Stimulated activated memory B cell treated with anti-CD40 and anti-IgM and Interleukin-4, amounts not matched to agents 10 μg/mL and 1 μg/mL and 100 μg/mL, for 72 hours (primary cell): ENCODE measurements around the gene ACAA1.
"Not testable (repeated sequence)": the region's sequence is repeated elsewhere in the genome, so short reads cannot be mapped to it uniquely, and the experiment has no call there.

Experiments
- ATAC-seq: fragments of 150-1000 bp; cut with Tn5 transposase; 2 replicates; pipeline ENCODE4 v1.10.0; 2021
- H3K27ac Mint-ChIP-seq: one replicate; pipeline ENCODE4 v1.8.0; 2022; ENCODE audit warnings: mild to moderate bottlenecking, mixed read lengths
- H3K27me3 Mint-ChIP-seq: one replicate; pipeline ENCODE4 v1.8.0; 2022; ENCODE audit warnings: mixed read lengths
- H3K36me3 Mint-ChIP-seq: one replicate; pipeline ENCODE4 v1.8.0; 2022; ENCODE audit warnings: mixed read lengths
- H3K4me1 Mint-ChIP-seq: one replicate; pipeline ENCODE4 v1.8.0; 2022; ENCODE audit warnings: mixed read lengths
- H3K4me3 Mint-ChIP-seq: one replicate; pipeline ENCODE4 v1.8.0; 2022; ENCODE audit warnings: mild to moderate bottlenecking, moderate library complexity, mixed read lengths
- H3K9me3 Mint-ChIP-seq: one replicate; pipeline ENCODE4 v1.8.0; 2022; ENCODE audit warnings: mixed read lengths

Gene ACAA1

DNA sequence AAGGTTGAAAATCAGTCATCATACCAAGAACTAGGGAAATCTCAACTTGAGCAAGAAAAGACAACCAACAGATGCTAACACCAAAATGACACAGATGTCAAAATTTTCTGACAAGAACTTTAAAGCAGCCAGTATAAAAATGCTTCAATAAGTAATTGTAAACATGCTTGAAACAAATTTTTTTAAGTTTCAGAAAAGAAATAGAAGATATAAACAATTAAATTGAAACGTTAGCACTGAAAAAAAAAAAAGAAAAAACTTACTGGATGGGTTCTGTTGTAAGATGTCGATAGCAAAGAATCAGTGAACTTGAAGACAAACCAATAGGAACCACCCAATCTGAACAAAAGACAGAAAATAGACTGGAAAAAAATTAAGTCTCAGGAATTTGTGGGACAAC, 9.6 kb upstream of the ACAA1 start:
- H3K4me1 Mint-ChIP-seq, result peaks cover 39% of the 10 kb centered on the region
- peaks cover 15% of the 10 kb centered on the region for H3K36me3 Mint-ChIP-seq
- no peaks in the 10 kb centered on the region for H3K27me3 Mint-ChIP-seq
- no peak overlapping the region for H3K27ac Mint-ChIP-seq
- no peak overlapping the region for H3K4me3 Mint-ChIP-seq
- no peak for ATAC-seq
- peaks cover 4% of the 10 kb centered on the region for H3K9me3 Mint-ChIP-seq

DNA sequence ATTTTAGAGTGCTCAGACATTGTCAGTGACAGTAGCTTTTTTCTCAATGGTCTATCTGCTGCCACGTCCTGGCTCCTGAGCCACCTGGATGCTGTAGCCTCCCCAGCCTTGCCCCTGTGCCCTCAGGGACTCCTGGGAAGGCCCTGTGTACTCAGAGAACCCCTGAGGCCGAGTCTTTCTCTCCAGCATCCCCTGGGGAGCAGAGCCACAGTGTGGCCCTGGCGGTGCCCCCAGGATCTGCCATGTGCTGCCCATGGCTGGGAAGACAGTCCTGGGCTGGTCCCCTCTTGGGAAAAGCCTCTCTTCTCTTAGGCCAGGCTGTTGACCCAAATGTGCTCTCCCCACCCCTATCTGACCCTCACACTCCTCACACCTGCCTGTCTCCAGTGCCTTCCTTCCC, 6.6 kb upstream of the ACAA1 start:
- Mint-ChIP-seq H3K27ac (peak overlapping the region; percentile 29), H3K4me3 (no peak overlapping the region), H3K27me3 (no peaks in the 10 kb centered on the region), H3K9me3 (peaks cover 2% of the 10 kb centered on the region), H3K36me3 (peaks cover 26% of the 10 kb centered on the region), H3K4me1 (peaks cover 47% of the 10 kb centered on the region)
- ATAC-seq, result no peak

DNA sequence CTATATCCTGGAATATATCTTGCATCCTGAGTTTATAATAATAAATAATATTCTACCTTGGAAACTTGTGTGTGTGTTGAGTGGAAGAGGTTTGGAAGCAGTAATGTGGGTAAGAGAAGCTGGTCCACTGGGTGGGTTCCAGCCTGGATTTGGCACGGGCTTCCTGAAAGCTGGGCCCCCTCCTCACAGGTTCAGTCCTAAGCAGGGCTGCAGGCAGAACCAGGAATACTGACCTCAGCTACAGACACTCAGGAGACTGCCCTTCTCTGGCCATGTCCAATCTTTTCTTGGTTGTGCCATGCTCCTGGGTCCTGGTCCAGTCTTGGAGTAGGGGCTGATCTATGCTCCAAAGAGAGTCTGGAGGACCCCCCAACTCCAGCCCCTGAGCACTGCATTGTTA, 6.0 kb upstream of the ACAA1 start:
- H3K9me3 Mint-ChIP-seq, result peaks cover 2% of the 10 kb centered on the region
- peaks cover 52% of the 10 kb centered on the region for H3K4me1 Mint-ChIP-seq
- H3K27ac Mint-ChIP-seq, result no peak overlapping the region
- no peak for ATAC-seq
- H3K36me3 Mint-ChIP-seq, result peaks cover 26% of the 10 kb centered on the region
- H3K4me3 Mint-ChIP-seq, result no peak overlapping the region
- H3K27me3 Mint-ChIP-seq, result no peaks in the 10 kb centered on the region

DNA sequence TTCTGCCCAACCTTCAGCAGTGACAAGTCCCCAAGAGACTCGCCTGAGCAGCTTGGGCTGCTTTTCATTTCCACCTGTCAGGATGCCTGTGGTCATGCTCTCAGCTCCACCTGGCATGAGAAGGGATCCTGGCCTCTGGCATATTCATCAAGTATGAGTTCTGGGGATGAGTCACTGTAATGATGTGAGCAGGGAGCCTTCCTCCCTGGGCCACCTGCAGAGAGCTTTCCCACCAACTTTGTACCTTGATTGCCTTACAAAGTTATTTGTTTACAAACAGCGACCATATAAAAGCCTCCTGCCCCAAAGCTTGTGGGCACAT, 5.0 kb upstream of the ACAA1 start:
- H3K27me3 Mint-ChIP-seq, result no peaks in the 10 kb centered on the region
- H3K4me1 Mint-ChIP-seq, result peaks cover 57% of the 10 kb centered on the region
- no peak for ATAC-seq

DNA sequence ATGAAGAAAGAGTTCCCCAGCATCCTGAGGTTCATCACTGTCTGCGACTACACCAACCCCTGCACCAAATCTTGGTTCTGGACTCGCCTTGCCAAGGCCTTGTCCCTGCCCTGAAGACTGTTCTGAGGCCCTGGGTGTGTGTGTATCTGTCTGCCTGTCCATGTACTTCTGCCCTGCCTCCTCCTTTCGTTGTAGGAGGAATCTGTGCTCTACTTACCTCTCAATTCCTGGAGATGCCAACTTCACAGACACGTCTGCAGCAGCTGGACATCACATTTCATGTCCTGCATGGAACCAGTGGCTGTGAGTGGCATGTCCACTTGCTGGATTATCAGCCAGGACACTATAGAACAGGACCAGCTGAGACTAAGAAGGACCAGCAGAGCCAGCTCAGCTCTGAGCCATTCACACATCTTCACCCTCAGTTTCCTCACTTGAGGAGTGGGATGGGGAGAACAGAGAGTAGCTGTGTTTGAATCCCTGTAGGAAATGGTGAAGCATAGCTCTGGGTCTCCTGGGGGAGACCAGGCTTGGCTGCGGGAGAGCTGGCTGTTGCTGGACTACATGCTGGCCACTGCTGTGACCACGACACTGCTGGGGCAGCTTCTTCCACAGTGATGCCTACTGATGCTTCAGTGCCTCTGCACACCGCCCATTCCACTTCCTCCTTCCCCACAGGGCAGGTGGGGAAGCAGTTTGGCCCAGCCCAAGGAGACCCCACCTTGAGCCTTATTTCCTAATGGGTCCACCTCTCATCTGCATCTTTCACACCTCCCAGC, 4.4 kb upstream of the ACAA1 start:
- H3K4me1 Mint-ChIP-seq, result peaks cover 58% of the 10 kb centered on the region
- peaks cover 2% of the 10 kb centered on the region for H3K9me3 Mint-ChIP-seq
- H3K27me3 Mint-ChIP-seq, result no peaks in the 10 kb centered on the region
- H3K27ac Mint-ChIP-seq, result peak overlapping the region; percentile 48
- H3K36me3 Mint-ChIP-seq, result peaks cover 26% of the 10 kb centered on the region
- H3K4me3 Mint-ChIP-seq, result no peak overlapping the region
- ATAC-seq, result no peak

More for the DNA sequence above, 5.0 kb upstream of the ACAA1 start:
- Mint-ChIP-seq H3K27ac (peak overlapping the region; percentile 48), H3K4me3 (no peak overlapping the region), H3K9me3 (peaks cover 2% of the 10 kb centered on the region), H3K36me3 (peaks cover 26% of the 10 kb centered on the region)

DNA sequence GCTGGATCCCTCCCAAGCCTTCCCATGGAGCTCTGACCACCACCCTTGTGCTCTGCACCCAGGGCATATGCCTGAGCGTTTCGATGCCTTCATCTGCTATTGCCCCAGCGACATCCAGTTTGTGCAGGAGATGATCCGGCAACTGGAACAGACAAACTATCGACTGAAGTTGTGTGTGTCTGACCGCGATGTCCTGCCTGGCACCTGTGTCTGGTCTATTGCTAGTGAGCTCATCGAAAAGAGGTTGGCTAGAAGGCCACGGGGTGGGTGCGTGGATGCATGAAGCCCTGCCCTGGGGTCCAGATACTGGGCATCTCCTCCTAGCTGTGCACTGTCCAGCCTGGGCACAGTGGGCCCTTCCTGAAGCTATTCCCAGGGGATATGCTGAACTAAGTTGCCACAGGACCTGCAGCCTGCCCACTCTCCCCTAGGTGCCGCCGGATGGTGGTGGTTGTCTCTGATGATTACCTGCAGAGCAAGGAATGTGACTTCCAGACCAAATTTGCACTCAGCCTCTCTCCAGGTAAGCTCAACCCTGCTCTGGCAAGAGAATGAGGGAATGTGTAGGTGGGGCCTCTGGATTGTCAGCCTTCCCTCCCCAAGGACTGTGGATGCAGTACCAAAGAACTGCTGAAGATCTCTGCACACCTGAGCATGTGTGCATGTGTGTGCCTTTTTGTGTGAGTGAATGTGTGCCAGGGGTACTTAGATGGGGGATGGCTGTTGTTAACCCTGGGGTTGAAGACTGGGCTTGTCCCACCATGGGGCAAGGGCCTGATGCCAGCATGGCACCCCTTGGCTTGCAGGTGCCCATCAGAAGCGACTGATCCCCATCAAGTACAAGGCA, 3.6 kb upstream of the ACAA1 start:
- ATAC-seq, result no peak
- Mint-ChIP-seq H3K4me3 (peak overlapping the region; percentile 11), H3K9me3 (no peaks in the 10 kb centered on the region), H3K27ac (no peak overlapping the region), H3K4me1 (peaks cover 66% of the 10 kb centered on the region), H3K27me3 (no peaks in the 10 kb centered on the region), H3K36me3 (peaks cover 26% of the 10 kb centered on the region)

DNA sequence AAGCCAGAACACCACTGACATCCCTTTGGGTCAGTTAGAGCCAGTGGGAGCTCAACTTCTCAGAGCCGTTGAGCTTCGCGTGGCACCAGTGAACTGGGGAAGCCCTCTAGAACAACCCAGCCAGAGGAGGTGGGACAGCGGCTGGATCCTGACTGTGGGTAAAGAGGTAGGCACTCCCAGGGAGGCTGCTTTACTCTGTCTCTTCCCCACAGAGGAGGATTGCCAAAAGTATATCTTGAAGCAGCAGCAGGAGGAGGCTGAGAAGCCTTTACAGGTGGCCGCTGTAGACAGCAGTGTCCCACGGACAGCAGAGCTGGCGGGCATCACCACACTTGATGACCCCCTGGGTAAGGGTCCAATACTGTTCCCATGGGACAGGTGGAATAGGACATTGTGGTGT, 2.7 kb upstream of the ACAA1 start:
- peaks cover 75% of the 10 kb centered on the region for H3K4me1 Mint-ChIP-seq
- H3K36me3 Mint-ChIP-seq, result peaks cover 26% of the 10 kb centered on the region
- no peaks in the 10 kb centered on the region for H3K9me3 Mint-ChIP-seq
- peak overlapping the region; percentile 87 for H3K27ac Mint-ChIP-seq
- ATAC-seq, result no peak
- no peaks in the 10 kb centered on the region for H3K27me3 Mint-ChIP-seq
- peak overlapping the region; percentile 82 for H3K4me3 Mint-ChIP-seq

DNA sequence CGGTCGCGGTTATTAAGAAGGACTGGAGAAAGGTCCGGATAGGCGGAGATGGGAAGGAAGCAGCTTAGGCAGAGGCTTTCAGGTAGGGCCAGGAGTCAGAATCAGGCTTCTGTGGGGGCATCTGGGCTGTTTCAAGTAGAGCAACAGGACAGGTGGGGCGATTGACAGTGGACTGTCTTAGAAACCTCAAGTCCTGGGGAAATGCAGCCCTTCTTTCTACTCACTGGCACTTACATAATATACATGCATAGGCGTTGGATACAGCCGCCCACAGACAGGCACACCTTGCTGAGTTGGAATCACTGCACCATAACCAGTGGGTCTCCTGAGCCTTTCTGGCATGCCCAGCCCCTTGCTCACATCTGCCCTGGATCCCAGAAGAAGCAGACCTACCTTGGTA, 2.3 kb upstream of the ACAA1 start:
- Mint-ChIP-seq H3K4me3 (peak overlapping the region; percentile 82), H3K36me3 (peaks cover 30% of the 10 kb centered on the region), H3K27ac (peak overlapping the region; percentile 87), H3K27me3 (no peaks in the 10 kb centered on the region), H3K9me3 (no peaks in the 10 kb centered on the region), H3K4me1 (peaks cover 75% of the 10 kb centered on the region)
- ATAC-seq, result no peak

DNA sequence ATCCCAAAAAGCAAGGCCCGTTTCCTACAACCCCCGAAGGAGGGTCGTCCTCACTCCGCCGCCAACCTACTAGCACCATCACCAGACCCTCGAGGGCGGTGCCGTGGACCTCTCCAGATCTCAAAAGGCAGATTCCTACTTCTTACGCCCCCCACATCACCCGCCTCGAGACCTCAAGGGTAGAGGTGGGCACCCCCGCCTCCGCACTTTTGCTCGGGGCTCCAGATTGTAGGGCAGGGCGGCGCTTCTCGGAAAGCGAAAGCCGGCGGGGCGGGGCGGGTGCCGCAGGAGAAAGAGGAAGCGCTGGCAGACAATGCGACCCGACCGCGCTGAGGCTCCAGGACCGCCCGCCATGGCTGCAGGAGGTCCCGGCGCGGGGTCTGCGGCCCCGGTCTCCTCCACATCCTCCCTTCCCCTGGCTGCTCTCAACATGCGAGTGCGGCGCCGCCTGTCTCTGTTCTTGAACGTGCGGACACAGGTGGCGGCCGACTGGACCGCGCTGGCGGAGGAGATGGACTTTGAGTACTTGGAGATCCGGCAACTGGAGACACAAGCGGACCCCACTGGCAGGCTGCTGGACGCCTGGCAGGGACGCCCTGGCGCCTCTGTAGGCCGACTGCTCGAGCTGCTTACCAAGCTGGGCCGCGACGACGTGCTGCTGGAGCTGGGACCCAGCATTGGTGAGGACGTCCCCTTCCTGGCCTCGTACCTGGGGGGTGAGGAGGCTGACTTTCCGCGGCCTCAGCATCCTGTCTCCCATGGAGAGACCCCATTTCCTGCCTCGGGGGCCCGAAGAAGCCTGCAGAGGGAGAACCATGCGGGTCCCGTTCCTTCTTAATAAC, 1.6 kb upstream of the ACAA1 start, which contains the start of gene MYD88:
MYD88 (plus strand) TSS at position 313 of the 842 bp plus-strand sequence; CDS start at position 353, 40 bp downstream.
- H3K27ac Mint-ChIP-seq, result peak within 1 kb of the TSS; percentile 87
- no peaks in the 10 kb centered on the region for H3K9me3 Mint-ChIP-seq
- peak within 1 kb of the TSS; percentile 82 for H3K4me3 Mint-ChIP-seq
- no peaks in the 10 kb centered on the region for H3K27me3 Mint-ChIP-seq
- peak; percentile 78 for ATAC-seq
- H3K36me3 Mint-ChIP-seq, result peaks cover 32% of the 10 kb centered on the region
- peaks cover 72% of the 10 kb centered on the region for H3K4me1 Mint-ChIP-seq

DNA sequence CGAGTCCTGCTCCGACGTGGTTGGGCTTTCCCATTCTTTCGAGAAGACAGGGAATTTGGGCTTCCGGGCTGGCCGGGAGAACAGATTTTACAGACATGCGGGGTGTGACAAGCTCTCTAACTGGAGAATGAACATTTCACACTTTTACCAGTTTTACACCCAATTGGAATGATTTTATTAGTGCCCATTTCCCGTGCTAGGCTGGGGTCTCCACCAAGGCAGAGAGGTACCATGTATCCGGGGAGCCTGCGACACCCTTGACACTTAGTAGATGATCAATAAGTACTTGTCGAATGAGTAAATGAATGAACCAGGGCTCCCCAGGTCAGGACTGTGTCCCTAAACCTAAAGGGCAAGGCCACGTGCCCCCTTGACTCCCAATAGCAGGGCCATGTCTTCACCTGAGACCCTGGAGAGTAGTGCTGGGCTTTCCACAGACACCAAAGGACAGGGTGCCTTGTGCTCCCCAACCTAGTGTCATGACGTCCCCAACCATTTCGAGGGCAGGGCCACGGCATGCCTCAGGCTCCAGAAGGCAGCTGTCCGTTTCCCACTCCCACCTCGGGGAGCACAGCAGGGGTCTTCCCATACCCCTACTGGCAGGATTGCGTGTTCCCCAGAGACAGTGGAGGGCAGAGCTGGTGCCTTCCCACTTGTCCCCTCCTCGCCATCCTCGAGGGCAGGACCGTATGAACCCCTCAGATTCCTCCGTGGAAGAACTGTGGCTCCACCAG, 855 bp upstream of the ACAA1 start:
- H3K4me3 Mint-ChIP-seq, result peak overlapping the region; percentile 82
- peaks cover 73% of the 10 kb centered on the region for H3K4me1 Mint-ChIP-seq
- peak overlapping the region; percentile 87 for H3K27ac Mint-ChIP-seq
- no peaks in the 10 kb centered on the region for H3K27me3 Mint-ChIP-seq
- H3K36me3 Mint-ChIP-seq, result peaks cover 33% of the 10 kb centered on the region
- no peaks in the 10 kb centered on the region for H3K9me3 Mint-ChIP-seq
- ATAC-seq, result peak; percentile 13

DNA sequence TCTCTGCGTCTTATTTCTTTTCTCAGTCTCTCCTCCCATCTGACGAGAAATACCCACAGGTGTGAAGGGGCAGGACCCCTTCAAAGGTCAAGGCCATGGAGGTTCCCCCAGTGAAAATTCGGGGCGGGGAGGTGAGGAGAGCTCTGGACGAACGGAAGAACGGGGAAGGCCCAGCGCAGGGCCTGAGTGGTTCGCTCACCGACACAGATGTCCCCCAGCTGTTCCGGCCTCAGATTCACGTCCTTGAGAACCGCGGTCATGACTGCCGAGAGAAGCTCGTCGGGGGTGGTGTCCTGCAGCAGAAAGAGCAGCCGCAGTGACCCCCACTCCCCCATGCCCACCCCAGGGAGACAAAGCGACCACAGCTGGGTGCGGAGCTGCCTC, 542 bp downstream of the ACAA1 start:
- H3K9me3 Mint-ChIP-seq, result no peaks in the 10 kb centered on the region
- peak overlapping the region; percentile 82 for H3K4me3 Mint-ChIP-seq
- no peak for ATAC-seq
- H3K27me3 Mint-ChIP-seq, result no peaks in the 10 kb centered on the region
- peak overlapping the region; percentile 87 for H3K27ac Mint-ChIP-seq
- H3K36me3 Mint-ChIP-seq, result peaks cover 29% of the 10 kb centered on the region
- H3K4me1 Mint-ChIP-seq, result peaks cover 64% of the 10 kb centered on the region

DNA sequence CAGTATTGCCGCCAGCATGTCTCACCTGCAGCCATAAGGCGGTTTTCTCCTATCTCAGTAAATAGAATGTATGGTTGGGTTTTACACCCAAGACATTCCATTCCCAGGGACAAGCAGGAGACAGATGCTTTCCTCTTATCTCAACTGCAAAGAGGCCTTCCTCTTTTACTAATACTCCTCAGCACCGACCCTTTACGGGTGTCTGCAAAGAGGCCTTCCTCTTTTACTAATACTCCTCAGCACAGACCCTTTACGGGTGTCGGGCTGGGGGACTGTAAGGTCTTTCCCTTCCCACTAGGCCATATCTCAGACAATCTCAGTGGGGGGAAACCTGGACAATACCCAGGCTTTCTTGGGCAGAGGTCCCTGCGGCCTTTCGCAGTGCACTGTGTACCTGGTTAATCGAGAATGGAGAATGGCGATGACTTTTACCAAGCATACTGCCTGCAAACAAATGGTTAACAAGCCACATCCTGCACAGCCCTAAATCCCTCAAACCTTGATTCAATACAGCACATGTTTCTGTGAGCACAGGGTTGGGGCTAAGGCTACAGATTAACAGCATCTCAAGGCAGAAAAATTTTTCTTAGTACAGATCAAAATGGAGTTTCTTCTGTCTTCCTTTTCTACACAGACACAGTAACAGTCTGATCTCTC, 1.2 kb downstream of the ACAA1 start:
- ATAC-seq, H3K27me3 Mint-ChIP-seq, H3K9me3 Mint-ChIP-seq: not testable (repeated sequence)
- Mint-ChIP-seq H3K36me3 (peaks cover 25% of the 10 kb centered on the region), H3K4me3 (peak overlapping the region; percentile 82), H3K4me1 (peaks cover 60% of the 10 kb centered on the region), H3K27ac (peak overlapping the region; percentile 87)

DNA sequence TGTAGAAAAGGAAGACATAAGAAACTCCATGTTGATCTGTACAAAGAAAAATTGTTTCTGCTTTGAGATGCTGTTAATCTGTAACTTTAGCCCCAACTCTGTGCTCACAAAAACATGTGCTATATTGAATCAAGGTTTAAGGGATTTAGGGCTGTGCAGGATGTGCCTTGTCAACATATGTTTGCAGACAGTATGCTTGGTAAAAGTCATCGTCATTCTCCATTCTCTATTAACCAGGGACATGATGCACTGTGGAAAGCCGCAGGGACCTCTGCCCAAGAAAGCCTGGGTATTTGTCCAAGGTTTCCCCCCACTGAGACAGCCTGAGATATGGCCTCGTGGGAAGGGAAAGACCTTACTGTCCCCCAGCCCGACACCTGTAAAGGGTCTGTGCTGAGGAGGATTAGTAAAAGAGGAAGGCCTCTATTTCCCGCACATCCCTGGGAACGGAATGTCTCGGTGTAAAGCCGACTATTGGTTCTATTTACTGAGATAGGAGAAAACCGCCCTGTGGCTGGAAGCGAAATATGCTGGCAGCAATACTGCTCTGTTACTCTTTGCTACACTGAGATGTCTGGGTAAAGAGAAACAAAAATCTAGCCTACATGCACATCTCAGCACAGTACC, 2.3 kb downstream of the ACAA1 start:
- not testable (repeated sequence) for H3K9me3 Mint-ChIP-seq, H3K27me3 Mint-ChIP-seq, ATAC-seq, H3K4me3 Mint-ChIP-seq
- Mint-ChIP-seq H3K36me3 (peaks cover 29% of the 10 kb centered on the region), H3K27ac (peak overlapping the region; percentile 87), H3K4me1 (peaks cover 52% of the 10 kb centered on the region)
